ENCODE data around the gene BLOC1S4.

DNA sequence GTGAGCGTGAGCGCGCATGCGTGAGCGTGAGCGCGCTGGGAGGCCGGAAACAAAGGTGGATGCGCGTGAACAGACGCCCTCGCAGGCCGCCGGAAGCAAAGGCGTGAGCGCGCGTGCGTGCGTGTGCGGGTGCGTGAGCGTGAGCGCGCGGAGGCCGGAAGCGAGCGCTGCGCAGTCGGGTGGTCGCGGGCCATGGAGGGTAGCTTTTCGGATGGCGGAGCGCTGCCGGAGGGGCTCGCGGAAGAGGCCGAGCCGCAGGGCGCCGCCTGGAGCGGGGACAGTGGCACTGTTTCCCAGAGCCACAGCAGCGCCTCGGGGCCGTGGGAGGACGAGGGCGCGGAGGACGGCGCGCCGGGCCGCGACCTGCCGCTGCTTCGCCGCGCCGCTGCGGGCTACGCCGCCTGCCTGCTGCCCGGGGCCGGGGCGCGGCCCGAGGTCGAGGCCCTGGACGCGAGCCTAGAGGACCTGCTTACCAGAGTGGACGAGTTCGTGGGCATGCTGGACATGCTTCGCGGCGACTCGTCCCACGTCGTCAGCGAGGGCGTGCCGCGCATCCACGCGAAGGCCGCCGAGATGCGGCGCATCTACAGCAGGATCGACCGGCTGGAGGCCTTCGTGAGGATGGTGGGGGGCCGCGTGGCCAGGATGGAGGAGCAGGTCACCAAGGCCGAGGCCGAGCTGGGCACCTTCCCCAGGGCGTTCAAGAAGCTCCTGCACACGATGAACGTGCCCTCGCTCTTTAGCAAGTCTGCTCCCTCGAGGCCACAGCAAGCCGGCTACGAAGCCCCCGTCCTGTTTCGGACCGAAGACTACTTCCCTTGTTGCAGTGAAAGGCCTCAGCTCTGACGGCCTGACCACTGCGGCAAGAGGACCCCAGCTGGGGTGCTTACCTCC is at the start of gene BLOC1S4:
- TF ChIP-seq POLR2AphosphoS5 (IDR thresholded peaks at IDR 0.05; ENCODE audit: low read depth) (peak; percentile 95), EZH2phosphoT487 (IDR thresholded peaks at IDR 0.05; ENCODE audit: unreplicated experiment) (no peak), EZH2 (IDR thresholded peaks at IDR 0.05; ENCODE audit: low read depth, unreplicated experiment) (no peak), REST (IDR thresholded peaks at IDR 0.05; ENCODE audit: unreplicated experiment) (no peak), ETS1 (IDR thresholded peaks at IDR 0.05) (peak; percentile 70; the same call in 1 of the 2 replicates), CREB1 (CRISPR knock-in tag; IDR thresholded peaks at IDR 0.05; ENCODE audit: low read depth) (no peak), ZNF331 (CRISPR knock-in tag; IDR thresholded peaks at IDR 0.05; ENCODE audit: low read depth) (no peak), NANOG (IDR thresholded peaks at IDR 0.05; ENCODE audit: borderline replicate concordance) (no peak), ZNF114 (CRISPR knock-in tag; IDR thresholded peaks at IDR 0.05) (no peak)
- TF ChIP-seq, protein P1, sequence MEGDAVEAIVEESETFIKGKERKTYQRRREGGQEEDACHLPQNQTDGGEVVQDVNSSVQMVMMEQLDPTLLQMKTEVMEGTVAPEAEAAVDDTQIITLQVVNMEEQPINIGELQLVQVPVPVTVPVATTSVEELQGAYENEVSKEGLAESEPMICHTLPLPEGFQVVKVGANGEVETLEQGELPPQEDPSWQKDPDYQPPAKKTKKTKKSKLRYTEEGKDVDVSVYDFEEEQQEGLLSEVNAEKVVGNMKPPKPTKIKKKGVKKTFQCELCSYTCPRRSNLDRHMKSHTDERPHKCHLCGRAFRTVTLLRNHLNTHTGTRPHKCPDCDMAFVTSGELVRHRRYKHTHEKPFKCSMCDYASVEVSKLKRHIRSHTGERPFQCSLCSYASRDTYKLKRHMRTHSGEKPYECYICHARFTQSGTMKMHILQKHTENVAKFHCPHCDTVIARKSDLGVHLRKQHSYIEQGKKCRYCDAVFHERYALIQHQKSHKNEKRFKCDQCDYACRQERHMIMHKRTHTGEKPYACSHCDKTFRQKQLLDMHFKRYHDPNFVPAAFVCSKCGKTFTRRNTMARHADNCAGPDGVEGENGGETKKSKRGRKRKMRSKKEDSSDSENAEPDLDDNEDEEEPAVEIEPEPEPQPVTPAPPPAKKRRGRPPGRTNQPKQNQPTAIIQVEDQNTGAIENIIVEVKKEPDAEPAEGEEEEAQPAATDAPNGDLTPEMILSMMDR (conservative IDR thresholded peaks at IDR 0.05; ENCODE audit: low read depth in 2 of 2), result no peak

Data from GM23338 (cell line).